CD4-positive, alpha-beta memory T cell (primary cell): ENCODE measurements around the gene CAMKV. TPM values are rescaled to one million over a fixed set of nuclear protein-coding genes. Genes with fewer than 3 reads are reported as not detected.

ENCODE experiments used
- CTCF ChIA-PET: fragments of 350-600 bp; sonication (Branson Sonifier 250); formaldehyde crosslinking; loops from one replicate; lab custom pipeline; 2021; ENCODE audit warnings: inconsistent platforms; ENCODE audit not compliant: partially characterized antibody; lab: Charles Lee
- POLR2A ChIA-PET: fragments of 350-600 bp; sonication (Branson Sonifier 250); formaldehyde crosslinking; loops from one replicate; lab custom pipeline; 2021; ENCODE audit not compliant: partially characterized antibody; lab: Charles Lee
- DNase-seq, 5 donors: peaks; one replicate each; pipeline versions ENCODE4 v3.0.0 to v3.0.0-alpha.2; 2020 to 2022; ENCODE audit warnings: mixed read lengths in 1 of 5
- H3K27ac ChIP-seq: one replicate; pipeline ENCODE4 v1.7.0; 2013; ENCODE audit warnings: low read depth, low read length
- H3K27me3 ChIP-seq: 2 replicates; pipeline ENCODE4 v1.7.0; 2013; ENCODE audit warnings: mild to moderate bottlenecking, low read length, moderate library complexity; ENCODE audit not compliant: insufficient read depth
- H3K36me3 ChIP-seq: 2 replicates; pipeline ENCODE4 v1.7.0; 2013; ENCODE audit warnings: mild to moderate bottlenecking, low read length, moderate library complexity; ENCODE audit not compliant: insufficient read depth
- H3K4me1 ChIP-seq: 2 replicates; pipeline ENCODE4 v1.7.0; 2013; ENCODE audit warnings: mild to moderate bottlenecking, low read length, moderate library complexity; ENCODE audit not compliant: insufficient read depth
- H3K4me3 ChIP-seq, 2 donors: one replicate each; pipeline ENCODE4 v1.7.0; 2013; ENCODE audit warnings: low read length in 2 of 2, mild to moderate bottlenecking in 1 of 2
- H3K9me3 ChIP-seq, 2 donors: one replicate each; pipeline ENCODE4 v1.7.0; 2013; ENCODE audit warnings: low read length in 2 of 2, control low read depth in 1 of 2; ENCODE audit not compliant: control insufficient read depth in 1 of 2
- H3K27ac Mint-ChIP-seq, 7 donors: one replicate each; pipeline ENCODE4 v1.8.0; 2020 to 2021; ENCODE audit warnings: mixed read lengths in 7 of 7, mild to moderate bottlenecking in 6 of 7, inconsistent platforms in 3 of 7, moderate library complexity in 3 of 7
- H3K27me3 Mint-ChIP-seq, 2 donors: one replicate each; pipeline ENCODE4 v1.8.0; 2020 to 2021; ENCODE audit warnings: mixed read lengths in 2 of 2
- H3K36me3 Mint-ChIP-seq, 2 donors: one replicate each; pipeline ENCODE4 v1.8.0; 2020 to 2021; ENCODE audit warnings: mixed read lengths in 2 of 2, inconsistent platforms in 1 of 2, mild to moderate bottlenecking in 1 of 2
- H3K4me1 Mint-ChIP-seq, 4 donors: one replicate each; pipeline ENCODE4 v1.8.0; 2020 to 2021; ENCODE audit warnings: mixed read lengths in 4 of 4, mild to moderate bottlenecking in 1 of 4
- H3K4me3 Mint-ChIP-seq, 8 donors: one replicate each; pipeline ENCODE4 v1.8.0; 2020 to 2021; ENCODE audit warnings: mixed read lengths in 8 of 8, mild to moderate bottlenecking in 7 of 8, moderate library complexity in 6 of 8, inconsistent platforms in 3 of 8
- H3K9me3 Mint-ChIP-seq, 8 donors: one replicate each; pipeline ENCODE4 v1.8.0; 2020 to 2021; ENCODE audit warnings: mixed read lengths in 8 of 8, mild to moderate bottlenecking in 5 of 8, inconsistent platforms in 3 of 8, moderate library complexity in 1 of 8
- intact Hi-C: fragments of 100-400 bp; cut with micrococcal nuclease; formaldehyde crosslinking; loops from one replicate; pipeline ENCODE4 v1.15.1; 2023
- polyA plus RNA-seq, 2 donors: library from polyadenylated mRNA; unstranded; fragments of 300-500 nt; fragmentation: Illumina TruSeq; gene quantifications; one replicate each; pipeline ENCODE4 v1.2.3, GENCODE V29; 2021
- total RNA-seq, 2 experiments: library from RNA; stranded (reverse); gene quantifications; one replicate each; pipeline ENCODE4 v1.2.3, GENCODE V29; 2021

The CAMKV gene
- total and polyA plus RNA-seq, 4 experiments from 2014 or later = not detected

GRCh38 chr3:49812916-49813496, 56.7 kb downstream of the CAMKV start:
- H3K27me3 Mint-ChIP-seq = no peaks in the 10 kb centered on the region
- H3K4me1 ChIP-seq = peaks cover 32% of the 10 kb centered on the region
- intact Hi-C loops = loop anchor here (1.0 kb wide), 1 partner anchor 10 kb away; the partner anchor contains the start of gene INKA1
- peak overlapping the region; percentile 94 to 99 (median 97) for H3K4me3 Mint-ChIP-seq
- no peak for DNase-seq
- peaks cover 39% of the 10 kb centered on the region for H3K36me3 ChIP-seq
- H3K9me3 Mint-ChIP-seq = no peaks in the 10 kb centered on the region
- peak overlapping the region; percentile 60 to 82 for H3K4me3 ChIP-seq
- POLR2A ChIA-PET = interaction anchor here (0.7 to 5.0 kb wide), 12 partner anchors 9 to 792 kb away, joined by 3 to 87 read pairs (median 4); partner anchors contain the start of genes INKA1, IP6K1, NDUFAF3 and RBM5
- peak overlapping the region; percentile 93 to 98 (median 96) for H3K27ac Mint-ChIP-seq
- peak overlapping the region; percentile 79 for H3K27ac ChIP-seq
- no peaks in the 10 kb centered on the region for H3K27me3 ChIP-seq
- peaks cover 14 to 51% (median 30%) of the 10 kb centered on the region in 4 donors for H3K4me1 Mint-ChIP-seq
- H3K36me3 Mint-ChIP-seq = peaks cover 20 to 49% of the 10 kb centered on the region in 2 donors
- no peaks in the 10 kb centered on the region for H3K9me3 ChIP-seq
- CTCF ChIA-PET = interaction anchor here (0.5 to 6.2 kb wide), 9 partner anchors 8 to 1990 kb away, joined by 3 to 47 read pairs (median 4); partner anchors contain the start of genes CDHR4 and INKA1

Other genes starting within 250 kb of the CAMKV start
- 100 to 1,000 TPM; 130 to 136 TPM for gene APEH, start 195.6 kb downstream of the CAMKV start, total RNA-seq
- 100 to 1,000 TPM; 100 to 140 TPM for gene APEH, start 195.6 kb downstream of the CAMKV start, polyA plus RNA-seq
- 10 to 100 TPM in 1 of 2 experiments, 1 to 10 TPM in 1; 6.3 to 10.2 TPM for gene MST1, start 180.4 kb downstream of the CAMKV start, total RNA-seq
- gene MST1, start 180.4 kb downstream of the CAMKV start, polyA plus RNA-seq = under 1 TPM in 1 of 2 donors, not detected in 1; 0.94 TPM
- 10 to 100 TPM; 69.7 to 74.7 TPM for gene RNF123, start 180.3 kb downstream of the CAMKV start, total RNA-seq
- 10 to 100 TPM in 1 of 2 donors, 1 to 10 TPM in 1; 3.1 to 25.0 TPM for gene RNF123, start 180.3 kb downstream of the CAMKV start, polyA plus RNA-seq
- not detected for gene AMIGO3, start 150.2 kb downstream of the CAMKV start, total RNA-seq
- not detected for gene AMIGO3, start 150.2 kb downstream of the CAMKV start, polyA plus RNA-seq
- gene GMPPB, start 146.0 kb downstream of the CAMKV start, total RNA-seq = 10 to 100 TPM; 59.5 to 61.3 TPM
- gene GMPPB, start 146.0 kb downstream of the CAMKV start, polyA plus RNA-seq = 10 to 100 TPM; 22.2 to 24.0 TPM
- 10 to 100 TPM; 50.1 to 60.0 TPM for gene IP6K1, start 83.4 kb downstream of the CAMKV start, total RNA-seq
- gene IP6K1, start 83.4 kb downstream of the CAMKV start, polyA plus RNA-seq = 10 to 100 TPM; 19.4 to 38.8 TPM
- gene CDHR4, start 70.0 kb downstream of the CAMKV start, total RNA-seq = under 1 TPM in 1 of 2 experiments, not detected in 1; 0.17 TPM
- not detected for gene CDHR4, start 70.0 kb downstream of the CAMKV start, polyA plus RNA-seq
- 1 to 10 TPM in 1 of 2 experiments, under 1 TPM in 1; 0.55 to 1.2 TPM for gene INKA1, start 66.6 kb downstream of the CAMKV start, total RNA-seq
- 1 to 10 TPM in 1 of 2 donors, under 1 TPM in 1; 0.45 to 1.5 TPM for gene INKA1, start 66.6 kb downstream of the CAMKV start, polyA plus RNA-seq
- gene UBA7, start 56.0 kb downstream of the CAMKV start, total RNA-seq = 100 to 1,000 TPM; 269 to 299 TPM
- 10 to 100 TPM; 39.8 to 45.7 TPM for gene UBA7, start 56.0 kb downstream of the CAMKV start, polyA plus RNA-seq
- gene TRAIP, start 13.3 kb downstream of the CAMKV start, total RNA-seq = 1 to 10 TPM; 4.6 to 6.7 TPM
- gene TRAIP, start 13.3 kb downstream of the CAMKV start, polyA plus RNA-seq = 1 to 10 TPM; 1.0 to 1.9 TPM
- gene MST1R, start 34.0 kb upstream of the CAMKV start, total RNA-seq = 1 to 10 TPM; 1.3 TPM
- under 1 TPM in 1 of 2 donors, not detected in 1; 0.38 TPM for gene MST1R, start 34.0 kb upstream of the CAMKV start, polyA plus RNA-seq
- 10 to 100 TPM in 1 of 2 experiments, 1 to 10 TPM in 1; 9.5 to 11.1 TPM for gene MON1A, start 59.9 kb upstream of the CAMKV start, total RNA-seq
- 10 to 100 TPM; 15.2 to 16.5 TPM for gene MON1A, start 59.9 kb upstream of the CAMKV start, polyA plus RNA-seq
- gene RBM6, start 70.2 kb upstream of the CAMKV start, total RNA-seq = 100 to 1,000 TPM; 191 to 194 TPM
- gene RBM6, start 70.2 kb upstream of the CAMKV start, polyA plus RNA-seq = 10 to 100 TPM; 17.9 to 45.7 TPM
- 100 to 1,000 TPM; 377 to 385 TPM for gene RBM5, start 219.0 kb upstream of the CAMKV start, total RNA-seq
- gene RBM5, start 219.0 kb upstream of the CAMKV start, polyA plus RNA-seq = 10 to 100 TPM; 16.7 to 47.9 TPM